Thyroid gland (tissue), 4 donors: Measurements from ENCODE around the gene VMP1.

ENCODE experiments used
- POLR2A ChIP-seq, 2 donors: fragments of 450-650 bp; IDR thresholded peaks; one replicate each; pipeline ENCODE4 v1.6.1; 2017; ENCODE audit warnings: antibody characterized with exemption in 2 of 2, mild to moderate bottlenecking in 2 of 2, moderate library complexity in 1 of 2
- TF ChIP-seq, protein P1 (sequence below), 6 experiments: fragments of 200-600 bp in 3 of 6; fragments of 450-650 bp in 3 of 6; sonication (generic) in 3 of 6; IDR thresholded peaks; one replicate each; pipeline ENCODE4 v1.5.1; 2016 to 2019; ENCODE audit warnings: antibody characterized with exemption in 6 of 6, mild to moderate bottlenecking in 2 of 6, inconsistent platforms in 1 of 6, moderate library complexity in 1 of 6

DNA sequence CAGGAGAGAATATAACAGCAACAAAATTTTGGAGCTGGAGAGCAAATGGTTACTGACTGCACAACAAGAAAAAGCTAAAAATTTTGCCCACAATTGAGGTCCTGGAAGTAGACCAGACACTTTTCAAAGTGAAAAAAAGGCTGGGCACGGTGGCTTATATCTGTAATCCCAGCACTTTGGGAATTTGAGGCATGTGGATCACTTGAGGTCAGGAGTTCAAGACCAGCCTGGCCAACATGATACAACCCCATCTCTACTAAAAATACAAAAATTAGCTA is 162.4 kb downstream of the VMP1 start:
- TF ChIP-seq, protein P1, sequence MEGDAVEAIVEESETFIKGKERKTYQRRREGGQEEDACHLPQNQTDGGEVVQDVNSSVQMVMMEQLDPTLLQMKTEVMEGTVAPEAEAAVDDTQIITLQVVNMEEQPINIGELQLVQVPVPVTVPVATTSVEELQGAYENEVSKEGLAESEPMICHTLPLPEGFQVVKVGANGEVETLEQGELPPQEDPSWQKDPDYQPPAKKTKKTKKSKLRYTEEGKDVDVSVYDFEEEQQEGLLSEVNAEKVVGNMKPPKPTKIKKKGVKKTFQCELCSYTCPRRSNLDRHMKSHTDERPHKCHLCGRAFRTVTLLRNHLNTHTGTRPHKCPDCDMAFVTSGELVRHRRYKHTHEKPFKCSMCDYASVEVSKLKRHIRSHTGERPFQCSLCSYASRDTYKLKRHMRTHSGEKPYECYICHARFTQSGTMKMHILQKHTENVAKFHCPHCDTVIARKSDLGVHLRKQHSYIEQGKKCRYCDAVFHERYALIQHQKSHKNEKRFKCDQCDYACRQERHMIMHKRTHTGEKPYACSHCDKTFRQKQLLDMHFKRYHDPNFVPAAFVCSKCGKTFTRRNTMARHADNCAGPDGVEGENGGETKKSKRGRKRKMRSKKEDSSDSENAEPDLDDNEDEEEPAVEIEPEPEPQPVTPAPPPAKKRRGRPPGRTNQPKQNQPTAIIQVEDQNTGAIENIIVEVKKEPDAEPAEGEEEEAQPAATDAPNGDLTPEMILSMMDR (IDR thresholded peaks at IDR 0.05), result no peak
- no peak for TF ChIP-seq POLR2A (IDR thresholded peaks at IDR 0.05)
